Endothelial cell of umbilical vein (primary cell): ENCODE measurements around the gene TET2. TPM values are rescaled to one million over a fixed set of nuclear protein-coding genes. Genes with fewer than 3 reads are reported as not detected.

Source experiments
- BruUV-seq: library from RNA; stranded (reverse); fragments of 400-500 nt; replicated peaks from 2 replicates; lab custom pipeline; 2021; lab: Mats Ljungman, UMichigan
- CTCF ChIA-PET: fragments of 300-600, 350-600 bp; sonication (Branson Sonifier 250); formaldehyde crosslinking; loops from one replicate; lab custom pipeline; 2021; ENCODE audit warnings: antibody characterized with exemption, inconsistent platforms; lab: Charles Lee
- POLR2A ChIA-PET: fragments of 300-600, 350-600 bp; sonication (Branson Sonifier 250); formaldehyde crosslinking; loops from one replicate; lab custom pipeline; 2021; ENCODE audit warnings: antibody characterized with exemption, inconsistent platforms; lab: Charles Lee
- DNase-seq: peaks from one replicate; pipeline ENCODE4 v3.0.0-alpha.2; 2011; ENCODE audit warnings: low read depth, low spot score
- FAIRE-seq: peaks from 2 replicates; lab custom pipeline; 2011; peaks lifted over from hg19 to GRCh38; lab: Jason Lieb, UNC
- H2AFZ ChIP-seq: 2 replicates; pipeline ENCODE4 v1.6.0; 2012; ENCODE audit warnings: low read depth, low read length, control low read depth, inconsistent platforms
- H3K27ac ChIP-seq: 2 replicates; pipeline ENCODE4 v1.5.1; 2011; ENCODE audit warnings: low read depth, mild to moderate bottlenecking, control low read depth, low read length, moderate library complexity; ENCODE audit not compliant: insufficient read depth
- H3K27me3 ChIP-seq, 2 experiments: 2 replicates each; pipeline versions ENCODE4 v1.6.0 to v1.6.1; 2011; ENCODE audit warnings: low read length in 2 of 2, mixed read lengths in 1 of 2; ENCODE audit not compliant: control insufficient read depth in 2 of 2, insufficient read depth in 2 of 2
- H3K36me3 ChIP-seq, 2 experiments: 2 replicates in 1 of 2; 3 replicates in 1 of 2; pipeline ENCODE4 v1.5.1; 2011; ENCODE audit warnings: low read length in 2 of 2, mild to moderate bottlenecking in 1 of 2, moderate library complexity in 1 of 2; ENCODE audit not compliant: control insufficient read depth in 2 of 2, insufficient read depth in 2 of 2; ENCODE audit errors: extremely low read depth in 1 of 2
- H3K4me1 ChIP-seq: 3 replicates; pipeline ENCODE4 v1.5.1; 2011; ENCODE audit warnings: mild to moderate bottlenecking, low read length; ENCODE audit not compliant: control insufficient read depth, insufficient read depth; ENCODE audit errors: extremely low read depth
- H3K4me2 ChIP-seq: 2 replicates; pipeline ENCODE4 v1.6.1; 2011; ENCODE audit warnings: low read length, control low read depth, mixed read lengths; ENCODE audit not compliant: insufficient read depth
- H3K4me3 ChIP-seq, 3 experiments: fragments of 200-600 bp in 1 of 3; sonication (generic), shearing (Covaris generic) in 1 of 3; replicated peaks in 1 of 3; 2 replicates each; pipeline ENCODE4 v1.5.1; 2011 to 2016; ENCODE audit warnings: control low read depth in 3 of 3, low read length in 3 of 3, mild to moderate bottlenecking in 2 of 3, inconsistent platforms in 1 of 3, low read depth in 1 of 3, moderate library complexity in 1 of 3; ENCODE audit not compliant: insufficient read depth in 1 of 3
- H3K79me2 ChIP-seq: 2 replicates; pipeline ENCODE4 v1.6.0; 2012; ENCODE audit warnings: low read length, inconsistent platforms; ENCODE audit not compliant: control insufficient read depth, insufficient read depth
- H3K9ac ChIP-seq: replicated peaks from 2 replicates; pipeline ENCODE3; 2011; ENCODE audit warnings: low read length, control low read depth; ENCODE audit not compliant: insufficient read depth; ENCODE audit errors: extremely low read depth
- H3K9me1 ChIP-seq: replicated peaks from 3 replicates; pipeline ENCODE4 v1.6.0; 2011; ENCODE audit warnings: mild to moderate bottlenecking, low read length; ENCODE audit not compliant: control insufficient read depth, insufficient read depth; ENCODE audit errors: extremely low read depth
- H3K9me3 ChIP-seq: replicated peaks from 2 replicates; pipeline ENCODE4 v1.5.1; 2012; ENCODE audit warnings: low read length, inconsistent platforms; ENCODE audit not compliant: control insufficient read depth, insufficient read depth
- H4K20me1 ChIP-seq: replicated peaks from 2 replicates; pipeline ENCODE3; 2011; ENCODE audit warnings: mild to moderate bottlenecking, low read length; ENCODE audit not compliant: control insufficient read depth, insufficient read depth; ENCODE audit errors: extremely low read depth
- CTCF ChIP-seq, 2 donors: IDR thresholded peaks; 1 replicate in 1 of 2; 2 replicates in 1 of 2; pipeline ENCODE4 v1.5.1; 2011; ENCODE audit warnings: low read length in 2 of 2, mild to moderate bottlenecking in 2 of 2, moderate library complexity in 2 of 2, control low read depth in 1 of 2, inconsistent platforms in 1 of 2, low read depth in 1 of 2; ENCODE audit not compliant: insufficient read depth in 1 of 2; ENCODE audit errors: extremely low read depth in 1 of 2
- EZH2 ChIP-seq: IDR thresholded peaks from 2 replicates; pipeline ENCODE4 v1.6.1; 2012; ENCODE audit warnings: borderline replicate concordance, low read depth, mild to moderate bottlenecking, moderate library complexity, low read length, inconsistent platforms; ENCODE audit not compliant: severe bottlenecking
- FOS ChIP-seq: IDR thresholded peaks from 2 replicates; pipeline ENCODE4 v1.6.1; 2011; ENCODE audit warnings: mild to moderate bottlenecking, low read length, moderate library complexity, borderline replicate concordance; ENCODE audit not compliant: insufficient read depth
- GATA2 ChIP-seq: IDR thresholded peaks from 2 replicates; pipeline ENCODE4 v1.7.0; 2011; ENCODE audit warnings: low read depth, mild to moderate bottlenecking, moderate library complexity, mixed read lengths, low read length; ENCODE audit not compliant: insufficient read length, insufficient read depth
- JUN ChIP-seq: IDR thresholded peaks from 2 replicates; pipeline ENCODE4 v1.6.1; 2011; ENCODE audit warnings: borderline replicate concordance, low read depth; ENCODE audit not compliant: insufficient read length, insufficient read depth
- MAX ChIP-seq: IDR thresholded peaks from 2 replicates; pipeline ENCODE4 v1.6.1; 2011; ENCODE audit not compliant: insufficient read depth, insufficient read length
- MYC ChIP-seq: IDR thresholded peaks from one replicate; pipeline ENCODE4 v1.6.1; 2011; ENCODE audit warnings: mild to moderate bottlenecking, low read depth, low read length
- POLR2A ChIP-seq: IDR thresholded peaks from 2 replicates; pipeline ENCODE4 v1.6.1; 2012; ENCODE audit warnings: low read depth, mild to moderate bottlenecking, control low read depth, low read length
- POLR2AphosphoS5 ChIP-seq: IDR thresholded peaks from 2 replicates; pipeline ENCODE4 v1.6.1; 2012; ENCODE audit warnings: low read depth, mild to moderate bottlenecking, control low read depth, low read length, moderate library complexity; ENCODE audit not compliant: insufficient read depth
- dilution Hi-C: fragments of 300-500 bp; cut with MboI; formaldehyde crosslinking; loops from one replicate; pipeline ENCODE4 v1.15.0; 2019; ENCODE audit warnings: low sequenced_read_pairs; ENCODE audit not compliant: extremely low pct_ligation_motif_present
- intact Hi-C: fragments of 100-400 bp; cut with micrococcal nuclease; formaldehyde crosslinking; loops from one replicate; pipeline ENCODE4 v1.10.0; 2022
- polyA plus RNA-seq, 4 experiments: library from polyadenylated mRNA; depleted of rRNA in 3 of 4; stranded (reverse) in 3 of 4; unstranded in 1 of 4; fragments of >200 nt; gene quantifications; 2 replicates each; pipeline versions ENCODE4 v1.2.1 to v1.2.3, GENCODE V29; 2011 to 2012; ENCODE audit warnings: missing spikeins in 1 of 4
- total RNA-seq: library from RNA; stranded (reverse); gene quantifications from 2 replicates; pipeline ENCODE4 v1.2.3, GENCODE V29; 2021

The TET2 gene
- total and polyA plus RNA-seq, 2 donors (not counting 3 experiments of a cell fraction or from before 2014, with no cell fraction given): 4.8 to 17.5 TPM

- FAIRE-seq: no peak
- H3K4me2 ChIP-seq: no peak overlapping the region
- H3K79me2 ChIP-seq: peaks cover 64% of the 10 kb centered on the region
- DNase-seq: no peak
- no TSS peak for BruUV-seq
- H3K4me1 ChIP-seq: peaks cover 22% of the 10 kb centered on the region
- no peaks in the 10 kb centered on the region for H3K36me3 ChIP-seq
- H4K20me1 ChIP-seq: peaks cover 4% of the 10 kb centered on the region
- no peak for TF ChIP-seq JUN
- no peak for TF ChIP-seq GATA2
- no peak for TF ChIP-seq CTCF (IDR thresholded peaks at IDR 0.05; ENCODE audit: extremely low read depth in 1 of 2, insufficient read depth in 1 of 2, low read depth in 1 of 2, low read length in 2 of 2)
- TF ChIP-seq EZH2: no peak
- TF ChIP-seq FOS: no peak
- no peak for TF ChIP-seq POLR2AphosphoS5
- TF ChIP-seq MYC: no peak
- no peak for TF ChIP-seq MAX
- no peak for TF ChIP-seq POLR2A
- no peak overlapping the region for H2AFZ ChIP-seq
- CTCF ChIA-PET: interaction anchor here (0.9 kb wide), 1 partner anchor 323 kb away, joined by 3 read pairs; the partner anchor contains the start of gene PPA2
- POLR2A ChIA-PET: no interaction called here
- intact Hi-C loops: no loop called here
- H3K4me3 ChIP-seq: no peak overlapping the region
- no peaks in the 10 kb centered on the region for H3K9me1 ChIP-seq
- H3K27me3 ChIP-seq: no peaks in the 10 kb centered on the region
- no peaks in the 10 kb centered on the region for H3K9me3 ChIP-seq
- H3K9ac ChIP-seq: no peak overlapping the region
- no peak overlapping the region for H3K27ac ChIP-seq
- dilution Hi-C loops: no loop called here
Observed at GRCh38 chr4:105150503-105150902, 3.8 kb downstream of the TET2 start.
